Bronchial epithelial cell (primary cell): Measurements from ENCODE around the gene LILRB4. TPM values are rescaled to one million over a fixed set of nuclear protein-coding genes. Genes with fewer than 3 reads are reported as not detected.

Experiments
- DNase-seq: peaks from one replicate; pipeline ENCODE4 v3.0.0-alpha.2; 2010; ENCODE audit warnings: low read depth
- FAIRE-seq: peaks from 2 replicates; lab custom pipeline; 2011; peaks lifted over from hg19 to GRCh38; lab: Jason Lieb, UNC
- H3K27me3 ChIP-seq: 2 replicates; pipeline ENCODE4 v1.5.1; 2011; ENCODE audit warnings: low read length; ENCODE audit not compliant: control insufficient read depth, insufficient read depth
- H3K36me3 ChIP-seq: 2 replicates; pipeline ENCODE4 v1.5.1; 2011; ENCODE audit warnings: low read length; ENCODE audit not compliant: control insufficient read depth, insufficient read depth
- H3K4me3 ChIP-seq: 2 replicates; pipeline ENCODE4 v1.5.1; 2011; ENCODE audit warnings: mild to moderate bottlenecking, low read depth, low read length, control low read depth
- CTCF ChIP-seq: IDR thresholded peaks from 2 replicates; pipeline ENCODE4 v1.5.1; 2011; ENCODE audit warnings: mild to moderate bottlenecking, moderate library complexity, low read length, control low read depth, inconsistent platforms; ENCODE audit not compliant: insufficient read depth, severe bottlenecking
- total RNA-seq: library from RNA; depleted of rRNA; stranded (reverse); fragments of >200 nt; gene quantifications from 2 replicates; pipeline ENCODE4 v1.2.1, GENCODE V29; 2014

Gene LILRB4
- total RNA-seq, 1 donor from 2014 or later, result not detected

DNA sequence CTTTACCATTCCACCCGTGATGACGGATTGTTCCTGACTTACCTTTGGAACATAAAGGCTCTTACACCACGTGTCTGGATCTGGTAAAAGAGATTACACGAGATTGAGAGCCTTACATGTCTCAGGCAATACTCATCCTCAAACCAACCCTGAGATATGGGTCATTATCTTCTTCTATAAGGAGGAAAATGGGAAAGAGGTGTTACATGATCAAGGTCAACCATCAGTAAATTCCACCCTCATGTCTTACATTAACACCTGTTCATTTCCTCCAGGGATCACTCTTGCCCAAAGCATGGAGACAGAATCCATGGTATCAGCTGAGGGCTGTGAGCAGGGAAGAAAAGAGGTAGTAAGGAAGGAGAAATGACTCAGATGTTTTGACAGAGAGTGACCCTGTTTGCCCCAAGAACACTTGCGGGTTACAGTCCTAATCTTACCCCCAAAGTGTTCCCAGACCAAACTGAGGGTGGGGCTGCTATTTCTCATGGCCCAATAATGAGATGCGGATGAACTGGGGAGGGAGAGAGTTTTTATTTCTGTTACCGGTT is 19.6 kb downstream of the LILRB4 start:
- no peak overlapping the region for H3K4me3 ChIP-seq
- FAIRE-seq (no peak), DNase-seq (no peak)
- H3K27me3 ChIP-seq, result no peaks in the 10 kb centered on the region
- no peaks in the 10 kb centered on the region for H3K36me3 ChIP-seq
- no peak for TF ChIP-seq CTCF

- no peak overlapping the region for H3K4me3 ChIP-seq
- no peak for TF ChIP-seq CTCF
- DNase-seq (peak; percentile 7), FAIRE-seq (no peak)
- no peaks in the 10 kb centered on the region for H3K36me3 ChIP-seq
- H3K27me3 ChIP-seq, result no peaks in the 10 kb centered on the region
These were observed 21.7 kb downstream of the LILRB4 start for GRCh38 chr19:54684527-54684926.

DNA sequence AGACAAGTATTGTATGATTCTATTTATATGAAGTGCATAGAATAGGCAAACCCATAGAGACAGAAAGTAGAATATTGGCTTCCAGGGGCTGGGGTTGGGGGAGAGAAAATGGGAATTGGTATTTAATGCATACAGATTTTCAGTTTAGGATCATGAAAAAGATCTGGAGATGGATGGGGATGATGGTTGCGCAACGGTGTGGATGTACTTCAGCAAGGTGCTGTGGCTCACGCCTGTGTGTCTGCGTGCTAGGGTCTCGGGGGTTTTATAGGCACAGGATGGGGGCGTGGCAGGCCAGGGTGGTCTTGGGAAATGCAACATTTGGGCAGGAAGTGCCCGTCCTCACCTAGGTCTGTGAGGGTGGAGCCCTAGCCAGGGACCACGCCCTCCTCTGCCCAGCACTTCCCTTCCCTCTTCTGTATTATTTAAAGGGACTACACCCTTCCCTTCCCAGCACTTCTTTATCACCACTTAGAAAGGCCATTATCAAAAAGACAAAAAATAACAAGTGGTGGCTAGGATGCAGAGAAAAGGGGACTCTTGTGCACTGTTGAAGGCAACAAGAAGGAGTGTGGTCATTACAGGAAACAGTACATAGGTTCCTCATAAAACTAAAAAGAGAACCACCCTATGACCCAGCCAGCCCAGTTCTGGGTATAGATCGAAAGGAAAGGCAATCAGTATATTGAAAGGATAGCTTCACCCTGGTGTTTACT is 29.0 kb downstream of the LILRB4 start:
- TF ChIP-seq CTCF, result no peak
- FAIRE-seq, result no peak
- Histone ChIP-seq H3K27me3 (no peaks in the 10 kb centered on the region), H3K4me3 (no peak overlapping the region), H3K36me3 (no peaks in the 10 kb centered on the region)
- no peak for DNase-seq

DNA sequence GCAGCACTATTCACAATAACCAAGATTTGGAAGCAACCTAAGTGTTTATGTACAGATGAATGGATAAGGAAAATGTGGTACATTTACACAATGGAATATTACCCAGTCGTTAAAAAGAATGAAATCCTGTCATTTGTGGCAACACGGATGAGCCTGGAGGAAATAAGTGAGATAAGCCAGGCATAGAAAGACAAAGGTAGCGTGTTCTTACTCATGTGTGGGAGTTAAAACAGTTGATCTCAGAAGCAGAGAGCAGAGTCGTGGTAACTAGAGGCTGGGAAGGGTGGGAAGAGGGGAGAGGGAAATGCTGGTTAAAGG is 29.5 kb downstream of the LILRB4 start:
- no peaks in the 10 kb centered on the region for H3K27me3 ChIP-seq
- FAIRE-seq, result no peak
- no peak overlapping the region for H3K4me3 ChIP-seq

DNA sequence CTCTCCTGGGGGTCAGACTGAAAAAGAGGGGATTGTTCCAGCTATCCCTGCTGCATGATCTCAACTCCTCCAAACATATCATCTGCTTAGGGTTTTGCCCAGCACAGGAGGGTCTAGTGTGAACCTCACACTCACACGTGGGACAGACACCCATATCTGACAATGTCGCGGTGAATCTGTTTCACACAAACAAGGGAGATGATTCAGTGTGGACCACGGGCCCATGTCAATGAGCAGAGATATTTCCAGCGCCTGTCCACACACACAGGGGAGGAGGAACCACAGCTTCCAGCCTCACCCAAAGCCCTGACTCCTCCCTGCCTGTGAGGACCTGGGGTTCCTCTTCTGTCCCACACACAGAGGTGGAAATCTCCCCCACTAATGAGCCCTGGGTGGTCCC is 31.9 kb downstream of the LILRB4 start:
- no peak for DNase-seq
- TF ChIP-seq CTCF, result no peak
- no peak for FAIRE-seq
- no peak overlapping the region for H3K4me3 ChIP-seq
- H3K36me3 ChIP-seq, result no peaks in the 10 kb centered on the region
- no peaks in the 10 kb centered on the region for H3K27me3 ChIP-seq

More for the DNA sequence above, 29.5 kb downstream of the LILRB4 start:
- no peak for DNase-seq
- no peak for TF ChIP-seq CTCF
- no peaks in the 10 kb centered on the region for H3K36me3 ChIP-seq
